GM18951 (cell line): ENCODE measurements around the gene NSMF.
"Not testable (repeated sequence)": the region's sequence is repeated elsewhere in the genome, so short reads cannot be mapped to it uniquely, and the experiment has no call there.

Source experiments
- POLR2A ChIP-seq: IDR thresholded peaks from 4 replicates; pipeline ENCODE4 v1.6.1; 2011; ENCODE audit warnings: mild to moderate bottlenecking; ENCODE audit not compliant: insufficient read length, insufficient read depth; ENCODE audit errors: extremely low read depth
- in situ Hi-C: fragments of 300-500 bp; cut with MboI; formaldehyde crosslinking; loops from one replicate; pipeline ENCODE4 v1.12.0; 2022; ENCODE audit warnings: low sequenced_read_pairs, mixed read lengths, inconsistent platforms; ENCODE audit not compliant: unreplicated experiment

NSMF gene

DNA sequence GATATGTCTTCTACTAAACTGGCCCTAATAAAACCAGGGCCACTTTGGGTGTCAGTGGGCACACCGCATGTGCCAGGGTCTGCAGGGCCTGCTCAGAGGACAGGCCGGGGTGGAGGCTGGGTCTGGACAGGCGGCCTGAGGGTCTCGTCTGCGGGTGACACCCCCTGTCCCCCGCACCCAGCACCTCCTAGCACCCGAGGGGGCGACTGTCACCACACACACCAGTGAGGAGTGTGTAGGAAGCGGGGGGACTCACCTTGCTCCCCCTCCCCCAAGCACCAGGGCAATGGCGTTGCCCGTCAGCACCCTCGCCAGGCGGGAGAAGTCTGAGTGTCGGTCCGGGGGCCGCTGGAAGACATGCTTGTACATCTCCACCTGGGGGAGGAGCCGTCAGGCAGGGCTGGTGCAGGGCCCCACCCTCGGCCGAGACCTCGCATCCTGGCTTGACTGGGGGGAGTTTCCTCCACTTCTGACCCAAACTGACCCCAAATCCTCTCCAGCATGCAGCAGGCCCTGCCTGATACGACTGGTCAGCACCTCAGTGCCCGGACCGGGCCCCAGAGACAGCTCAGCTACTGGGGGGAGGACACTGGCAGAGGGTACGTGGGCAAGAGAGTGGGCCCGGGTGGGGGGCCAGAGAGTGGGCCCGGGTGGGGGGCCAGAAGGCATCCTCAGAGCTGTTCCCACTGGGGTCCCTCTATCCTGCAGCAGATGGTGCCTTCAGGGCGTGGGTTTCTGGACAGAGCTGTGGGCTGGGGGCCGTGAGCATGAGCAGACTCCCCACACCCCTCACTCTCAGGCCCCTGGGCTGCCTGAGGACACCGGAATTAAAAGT lies 18.9 kb upstream of the NSMF start:
- TF ChIP-seq POLR2A = no peak
- in situ Hi-C loops = no loop called here

GRCh38 chr9:137476856-137477255 lies 17.7 kb upstream of the NSMF start:
- TF ChIP-seq POLR2A = no peak
- in situ Hi-C loops = no loop called here

- no peak for TF ChIP-seq POLR2A
- in situ Hi-C loops = no loop called here
Measured at GRCh38 chr9:137475666-137476065, 16.5 kb upstream of the NSMF start.

DNA sequence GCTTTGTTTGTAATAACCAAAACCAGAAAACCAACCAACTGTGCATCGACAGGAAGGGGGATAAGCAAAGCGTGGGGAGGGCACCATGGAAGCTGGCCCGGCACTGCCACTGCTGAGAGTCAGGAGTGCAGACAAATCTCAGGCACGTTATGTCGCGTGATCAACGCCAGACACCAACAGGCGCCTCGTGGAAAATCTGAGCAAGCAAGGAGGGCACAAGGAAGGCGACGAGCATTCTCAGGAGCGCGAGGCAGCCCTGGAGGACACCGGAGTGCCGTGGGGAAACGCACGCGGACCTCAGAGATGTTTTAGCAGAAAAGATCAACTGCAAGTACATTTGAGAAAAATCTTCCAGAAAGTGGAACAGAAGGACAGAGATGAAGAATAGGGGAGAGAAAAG lies 15.1 kb upstream of the NSMF start:
- TF ChIP-seq POLR2A = no peak
- in situ Hi-C loops = no loop called here

GRCh38 chr9:137470785-137471184 lies 11.7 kb upstream of the NSMF start:
- in situ Hi-C loops = no loop called here
- TF ChIP-seq POLR2A = no peak

GRCh38 chr9:137467896-137468295 lies 8.8 kb upstream of the NSMF start:
- in situ Hi-C loops = no loop called here
- TF ChIP-seq POLR2A = no peak

DNA sequence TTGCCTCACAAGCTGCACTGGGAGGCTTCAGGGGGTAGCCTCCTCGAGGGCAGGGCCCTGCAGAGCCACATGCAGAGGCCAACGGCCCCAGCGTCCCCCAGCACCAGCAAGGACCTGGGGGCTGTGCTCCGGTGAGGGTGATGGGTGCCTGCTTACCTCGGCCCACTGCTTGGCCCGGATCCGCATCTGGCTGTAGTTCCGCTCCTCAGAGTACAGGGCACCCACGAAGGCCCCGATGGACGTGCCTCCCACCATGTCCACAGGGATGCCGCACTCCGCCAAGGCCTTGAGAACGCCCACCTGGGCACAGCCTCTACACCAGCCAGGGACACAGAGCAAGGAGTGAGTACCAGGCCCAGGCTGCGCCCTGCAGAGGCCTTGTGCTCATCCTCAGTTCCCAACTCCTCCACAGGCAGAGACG lies 8.0 kb upstream of the NSMF start:
- in situ Hi-C loops = no loop called here
- TF ChIP-seq POLR2A = no peak

DNA sequence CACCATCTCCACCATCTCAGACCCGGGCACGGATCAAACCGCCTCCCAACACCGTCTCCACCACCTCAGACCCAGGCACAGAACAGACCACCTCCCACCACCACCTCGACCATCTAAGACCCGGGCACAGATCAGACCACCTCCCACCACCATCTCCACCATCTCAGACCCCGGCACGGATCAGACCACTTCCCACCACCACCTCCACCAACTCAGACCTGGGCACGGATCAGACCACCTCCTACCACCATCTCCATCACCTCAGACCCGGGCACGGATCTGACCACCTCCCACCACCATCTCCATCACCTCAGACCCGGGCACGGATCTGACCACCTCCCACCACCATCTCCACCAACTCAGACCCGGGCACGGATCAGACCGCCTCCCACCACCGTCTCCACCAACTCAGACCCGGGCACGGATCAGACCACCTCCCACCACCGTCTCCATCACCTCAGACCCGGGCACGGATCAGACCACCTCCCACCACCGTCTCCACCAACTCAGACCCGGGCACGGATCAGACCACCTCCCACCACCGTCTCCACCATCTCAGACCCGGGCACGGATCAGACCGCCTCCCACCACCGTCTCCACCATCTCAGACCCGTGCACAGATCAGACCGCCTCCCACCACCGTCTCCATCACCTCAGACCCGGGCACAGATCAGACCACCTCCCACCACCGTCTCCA lies 7.4 kb upstream of the NSMF start:
- in situ Hi-C loops = not testable (repeated sequence)

GRCh38 chr9:137465720-137466388 lies 6.7 kb upstream of the NSMF start:
- in situ Hi-C loops = no loop called here
- no peak for TF ChIP-seq POLR2A

DNA sequence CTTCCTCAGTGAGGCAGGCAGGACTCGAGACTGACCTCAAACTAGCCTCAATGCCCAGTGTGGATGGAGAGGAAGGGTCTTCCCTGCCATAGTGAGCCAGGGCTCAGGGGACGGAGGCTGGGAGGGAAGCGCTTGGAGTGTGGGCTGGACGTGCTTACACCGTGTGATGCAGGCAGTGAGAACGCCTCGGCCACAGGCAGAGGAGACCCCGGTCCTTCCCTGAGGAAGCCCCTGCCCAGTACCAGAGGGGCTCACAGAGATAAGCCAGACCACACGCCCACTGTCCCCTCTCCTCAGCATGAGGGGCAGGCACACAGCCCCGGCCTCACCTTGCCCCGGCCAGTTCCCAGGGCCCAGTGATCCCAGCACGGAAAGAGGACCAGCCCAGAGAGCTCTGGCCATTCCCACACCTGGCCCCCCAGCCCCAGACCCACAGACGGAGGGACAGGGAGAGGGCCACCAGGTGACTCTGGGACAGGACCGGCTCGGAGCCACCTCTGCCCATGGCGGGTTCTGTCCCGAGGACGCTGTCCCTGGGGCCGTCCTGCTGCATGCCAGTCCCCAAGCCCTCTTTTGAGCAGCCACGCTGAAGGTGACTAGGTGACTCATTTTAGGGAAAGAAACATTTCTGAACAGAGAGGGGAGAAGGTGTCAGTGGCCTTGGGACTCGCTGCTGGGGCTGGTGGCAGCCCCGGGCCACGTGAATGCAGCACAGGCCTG lies 6.0 kb upstream of the NSMF start:
- TF ChIP-seq POLR2A = no peak
- in situ Hi-C loops = no loop called here

DNA sequence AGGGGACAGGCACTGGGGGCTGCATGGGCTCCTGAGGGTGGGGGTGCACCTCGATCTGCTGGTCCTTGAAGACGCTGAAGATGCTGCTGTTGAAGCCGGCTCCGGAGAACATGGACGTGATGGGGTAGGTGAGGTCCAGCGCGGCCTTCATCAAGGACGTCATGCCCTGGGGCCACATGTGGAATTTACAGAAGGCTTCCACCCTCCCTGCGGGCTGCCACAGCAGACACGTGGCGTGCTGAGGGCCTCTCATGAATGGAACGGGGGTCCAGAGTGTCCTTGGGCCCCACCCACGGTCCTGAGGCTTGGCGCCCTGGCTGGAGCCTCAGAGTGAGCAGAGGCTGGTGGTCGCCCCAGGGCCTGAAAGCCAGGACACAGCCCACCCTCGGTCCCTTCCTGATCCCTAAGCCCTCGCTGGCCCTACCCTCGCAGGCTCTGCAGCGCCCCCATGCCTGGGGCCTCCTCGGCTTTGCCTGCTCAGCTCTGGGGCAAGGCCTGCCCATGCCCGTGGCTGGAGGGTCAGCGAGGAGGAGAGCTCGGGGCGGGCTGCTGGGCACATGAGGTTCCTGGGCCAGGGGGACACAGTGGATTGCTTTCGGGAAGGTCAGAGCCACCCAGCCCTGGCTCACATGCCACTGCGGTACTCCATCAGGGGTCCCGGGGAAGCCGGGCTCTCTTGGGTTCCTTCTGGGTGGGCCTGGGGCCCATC lies 5.3 kb upstream of the NSMF start:
- no peak for TF ChIP-seq POLR2A
- in situ Hi-C loops = no loop called here

- in situ Hi-C loops = no loop called here
- TF ChIP-seq POLR2A = no peak
Measured at GRCh38 chr9:137463931-137464290, 4.8 kb upstream of the NSMF start.
